A549 (cell line): ENCODE data around the gene FKBP2. TPM values are rescaled to one million over a fixed set of nuclear protein-coding genes. Genes with fewer than 3 reads are reported as not detected.

Source experiments
- ATAC-seq, 2 experiments: fragments of 200-7000 bp in 1 of 2; fragments of >200 bp in 1 of 2; cut with Nextera tagmentation in 1 of 2; cut with Tn5 transposase in 1 of 2; 3 replicates each; pipeline versions ENCODE4 v1.8.0 to v1.9.1; 2018 to 2020; ENCODE audit warnings: mild to moderate bottlenecking in 1 of 2, moderate library complexity in 1 of 2
- CTCF ChIA-PET: fragments of 300-600 bp; sonication (Branson Sonifier 250); formaldehyde crosslinking; extraction: SDS; loops from one replicate; lab custom pipeline; 2021; ENCODE audit warnings: antibody characterized with exemption, inconsistent platforms; lab: Yijun Ruan, JAX
- POLR2A ChIA-PET: fragments of 350-600 bp; formaldehyde crosslinking; extraction: SDS; loops from one replicate; lab custom pipeline; 2021; ENCODE audit warnings: antibody characterized with exemption, inconsistent platforms; lab: Yijun Ruan, JAX
- DNase-seq, 2 experiments: peaks; one replicate each; pipeline versions ENCODE4 v3.0.0 to v3.0.0-alpha.2; 2011 to 2016; ENCODE audit warnings: low read depth in 1 of 2, low spot score in 1 of 2
- FAIRE-seq: peaks from 2 replicates; lab custom pipeline; 2011; peaks lifted over from hg19 to GRCh38; lab: Jason Lieb, UNC
- H3K27ac ChIP-seq, 2 experiments: fragments of >200 bp; sonication (Bioruptor Twin); formaldehyde crosslinking; 3 replicates each; pipeline ENCODE4 v1.5.1; 2016 to 2017
- H3K4me1 ChIP-seq: fragments of >200 bp; sonication (Bioruptor Twin); formaldehyde crosslinking; 3 replicates; pipeline ENCODE4 v1.6.1; 2016
- H3K4me2 ChIP-seq: fragments of >200 bp; sonication (Bioruptor Twin); formaldehyde crosslinking; 3 replicates; pipeline ENCODE4 v1.6.1; 2016
- H3K4me3 ChIP-seq: fragments of >200 bp; sonication (Bioruptor Twin); formaldehyde crosslinking; 3 replicates; pipeline ENCODE4 v1.5.1; 2016
- H3K9me3 ChIP-seq: fragments of >200 bp; sonication (Bioruptor Twin); formaldehyde crosslinking; 3 replicates; pipeline ENCODE4 v1.6.1; 2016
- CBX2 ChIP-seq: fragments of 200-600 bp; sonication (generic); IDR thresholded peaks from 2 replicates; pipeline ENCODE4 v1.6.1; 2016; ENCODE audit warnings: low read depth, mild to moderate bottlenecking, borderline replicate concordance
- CBX8 ChIP-seq: fragments of 200-600 bp; sonication (generic); IDR thresholded peaks from 2 replicates; pipeline ENCODE4 v1.6.1; 2016
- CTCF ChIP-seq: fragments of >200 bp; sonication (Bioruptor Twin); formaldehyde crosslinking; IDR thresholded peaks from 3 replicates; pipeline ENCODE4 v1.5.1; 2016
- KDM1A ChIP-seq: fragments of 200-600 bp; sonication (generic); IDR thresholded peaks from 2 replicates; pipeline ENCODE4 v1.6.1; 2016; ENCODE audit warnings: low read depth, mild to moderate bottlenecking
- MAFK ChIP-seq: fragments of 450-650 bp; IDR thresholded peaks from 2 replicates; pipeline ENCODE4 v1.6.1; 2014; ENCODE audit not compliant: partially characterized antibody
- MAX ChIP-seq: IDR thresholded peaks from 2 replicates; pipeline ENCODE4 v1.6.1; 2012
- NR3C1 ChIP-seq: fragments of >200 bp; sonication (Bioruptor Twin); formaldehyde crosslinking; IDR thresholded peaks from 3 replicates; pipeline ENCODE4 v1.6.1; 2017
- PHF8 ChIP-seq: fragments of 200-600 bp; sonication (generic); IDR thresholded peaks from 2 replicates; pipeline ENCODE4 v1.6.1; 2016; ENCODE audit warnings: low read depth, mild to moderate bottlenecking, antibody characterized with exemption, moderate library complexity, borderline replicate concordance
- POLR2A ChIP-seq: IDR thresholded peaks from 2 replicates; pipeline ENCODE4 v1.6.1; 2012; ENCODE audit warnings: mild to moderate bottlenecking, low read length
- RAD21 ChIP-seq, 2 experiments: fragments of >200 bp in 1 of 2; sonication (Bioruptor Twin) in 1 of 2; formaldehyde crosslinking in 1 of 2; IDR thresholded peaks in 1 of 2; conservative IDR thresholded peaks in 1 of 2; 2 replicates in 1 of 2; 3 replicates in 1 of 2; pipeline ENCODE4 v1.6.1; 2012 to 2018; ENCODE audit warnings: inconsistent platforms in 1 of 2
- RARB ChIP-seq: fragments of 250-450 bp; sonication (Bioruptor Pico); IDR thresholded peaks from 2 replicates; pipeline ENCODE4 v1.8.0; 2021; ENCODE audit warnings: mild to moderate bottlenecking, moderate library complexity
- SMC3 ChIP-seq: fragments of >200 bp; sonication (Bioruptor Twin); formaldehyde crosslinking; IDR thresholded peaks from 3 replicates; pipeline ENCODE4 v1.6.1; 2018; ENCODE audit warnings: inconsistent platforms
- TP53 ChIP-seq: fragments of 250-450 bp; sonication (Bioruptor Pico); IDR thresholded peaks from 2 replicates; pipeline ENCODE4 v1.5.0; 2021; ENCODE audit warnings: mild to moderate bottlenecking, moderate library complexity
- WGBS: methylation state at CpG from one replicate; pipeline ENCODE4 v1.1.6; 2017; ENCODE audit errors: missing lambda C conversion rate; 5-methylcytosine and 5-hydroxymethylcytosine counted together
- polyA plus RNA-seq, 4 experiments: library from polyadenylated mRNA; depleted of rRNA in 3 of 4; stranded (reverse); fragments of >200 nt; fragmentation: RNase III in 1 of 4; extraction: RNeasy Plus Mini Kit Qiagen cat#74134 plus additional on column Dnase treatment in 1 of 4; gene quantifications; 2 replicates in 3 of 4; 3 replicates in 1 of 4; pipeline ENCODE4 v1.2.3, GENCODE V29; 2011 to 2017
- TF ChIP-seq, protein P1 (sequence below): fragments of >200 bp; sonication (Bioruptor Twin); formaldehyde crosslinking; IDR thresholded peaks from 2 replicates; pipeline ENCODE4 v1.6.1; 2016
- TF ChIP-seq, protein P2 (sequence below): fragments of 150-350 bp; IDR thresholded peaks from 2 replicates; pipeline ENCODE4 v1.6.1; 2014; ENCODE audit warnings: low read depth, mild to moderate bottlenecking, low read length

The FKBP2 gene
- polyA plus RNA-seq, 2 of the 4 experiments (the other 2 are of a cell fraction), result 40.5 to 131 TPM

- TF ChIP-seq RAD21 (conservative IDR thresholded peaks at IDR 0.05 in 1 of 2, IDR thresholded peaks at IDR 0.05 in 1 of 2) (peak in 1 of 2 experiments; percentile 33; a peak in 2 of 5 replicates), MAFK (no peak)
- TF ChIP-seq, protein P1, sequence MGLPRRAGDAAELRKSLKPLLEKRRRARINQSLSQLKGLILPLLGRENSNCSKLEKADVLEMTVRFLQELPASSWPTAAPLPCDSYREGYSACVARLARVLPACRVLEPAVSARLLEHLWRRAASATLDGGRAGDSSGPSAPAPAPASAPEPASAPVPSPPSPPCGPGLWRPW, result no peak
- TF ChIP-seq, all 56 proteins: peak for 8
Measured at GRCh38 chr11:64251016-64251752, 10.3 kb downstream of the FKBP2 start, which contains the start of gene PLCB3 (continued).

DNA sequence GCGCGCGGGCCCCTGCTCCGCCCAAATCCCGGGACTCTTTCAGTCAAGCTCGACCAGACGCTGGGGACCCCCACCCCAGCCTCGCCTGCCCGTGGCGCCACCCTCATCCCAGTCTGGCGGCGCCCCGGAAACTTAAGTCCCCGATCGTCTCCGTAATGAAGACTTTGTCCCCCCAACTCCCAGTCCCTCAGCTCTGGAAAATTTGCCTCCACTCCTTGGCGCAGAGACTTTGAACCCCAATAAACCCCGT, 10.8 kb downstream of the FKBP2 start:
- TF ChIP-seq CBX2, result no peak
- TF ChIP-seq TP53, result no peak
- Histone ChIP-seq H3K4me3 (peak overlapping the region; percentile 84), H3K27ac (peak overlapping the region; percentile 92 to 94), H3K9me3 (no peaks in the 10 kb centered on the region), H3K4me2 (peak overlapping the region; percentile 98), H3K4me1 (peaks cover 31% of the 10 kb centered on the region)
- ChIA-PET CTCF (interaction anchor here (0.9 to 12.2 kb wide), 21 partner anchors 9 to 402 kb away, joined by 3 to 220 read pairs (median 5); partner anchors contain the start of genes BAD, CATSPERZ, ESRRA and FERMT3), POLR2A (interaction anchor here (1.2 to 1.5 kb wide), 2 partner anchors 10 to 12 kb away, joined by 3 to 5 read pairs; partner anchors contain the start of gene FKBP2)
- DNase-seq (no peak), FAIRE-seq (no peak), ATAC-seq (no peak)
- WGBS, result 2% methylated on average over 17 of the region's 18 CpGs

- Histone ChIP-seq H3K4me2 (peak overlapping the region; percentile 98), H3K4me1 (peaks cover 32% of the 10 kb centered on the region), H3K4me3 (peak overlapping the region; percentile 84), H3K9me3 (no peaks in the 10 kb centered on the region), H3K27ac (peak overlapping the region; percentile 92 to 94)
- FAIRE-seq, result no peak
- DNase-seq, result peak in 1 of 2 experiments; percentile 69
- 4% methylated on average over 19 of the region's 23 CpGs for WGBS
- no peak for TF ChIP-seq CBX8
- TF ChIP-seq PHF8, result no peak
- TF ChIP-seq CTCF, result peak; percentile 30; the same call in 2 of the 3 replicates
- TF ChIP-seq, protein P2, sequence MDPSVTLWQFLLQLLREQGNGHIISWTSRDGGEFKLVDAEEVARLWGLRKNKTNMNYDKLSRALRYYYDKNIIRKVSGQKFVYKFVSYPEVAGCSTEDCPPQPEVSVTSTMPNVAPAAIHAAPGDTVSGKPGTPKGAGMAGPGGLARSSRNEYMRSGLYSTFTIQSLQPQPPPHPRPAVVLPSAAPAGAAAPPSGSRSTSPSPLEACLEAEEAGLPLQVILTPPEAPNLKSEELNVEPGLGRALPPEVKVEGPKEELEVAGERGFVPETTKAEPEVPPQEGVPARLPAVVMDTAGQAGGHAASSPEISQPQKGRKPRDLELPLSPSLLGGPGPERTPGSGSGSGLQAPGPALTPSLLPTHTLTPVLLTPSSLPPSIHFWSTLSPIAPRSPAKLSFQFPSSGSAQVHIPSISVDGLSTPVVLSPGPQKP, result no peak
- peak in 1 of 2 experiments; percentile 17; a peak in 1 of 5 replicates for TF ChIP-seq RAD21 (conservative IDR thresholded peaks at IDR 0.05 in 1 of 2, IDR thresholded peaks at IDR 0.05 in 1 of 2)
- TF ChIP-seq SMC3, result 0 out of 3 replicates have a peak, but pooled peaks have one; percentile 5
- no peak for TF ChIP-seq RARB
- TF ChIP-seq POLR2A, result peak; percentile 60
- 0 out of 2 replicates have a peak, but pooled peaks have one; percentile 24 for TF ChIP-seq MAX
- CTCF ChIA-PET, result interaction anchor here (0.5 to 12.2 kb wide), 24 partner anchors 9 to 1437 kb away, joined by 3 to 220 read pairs (median 4); partner anchors contain the start of genes CATSPERZ, ESRRA, FERMT3 and KCNK4
- peak; percentile 27 to 63; a peak in 5 of 6 replicates for ATAC-seq
- POLR2A ChIA-PET, result interaction anchor here (0.6 to 1.5 kb wide), 3 partner anchors 11 to 19 kb away, joined by 3 to 7 read pairs (median 5); partner anchors contain the start of gene FKBP2
Measured at GRCh38 chr11:64252003-64252872, 11.3 kb downstream of the FKBP2 start.

- no peak overlapping the region for H3K4me3 ChIP-seq
- ChIA-PET CTCF (interaction anchor here (0.5 to 12.2 kb wide), 7 partner anchors 12 to 1436 kb away, joined by 4 to 220 read pairs (median 14); partner anchors contain the start of genes CATSPERZ, ESRRA and KCNK4), POLR2A (interaction anchor here (1.5 kb wide), 1 partner anchor 12 kb away, joined by 5 read pairs; the partner anchor contains the start of gene FKBP2)
- no peaks in the 10 kb centered on the region for H3K9me3 ChIP-seq
- TF ChIP-seq NR3C1 (no peak), KDM1A (peak; percentile 74; the same call in 1 of the 2 replicates)
- WGBS, result 66% methylated on average over 8 of the region's 8 CpGs
- peak overlapping the region in 1 of 2 experiments; percentile 94; a peak in 3 of 6 replicates for H3K27ac ChIP-seq
- H3K4me2 ChIP-seq, result peak overlapping the region; percentile 98
- no peak for FAIRE-seq
- no peak for ATAC-seq
- peaks cover 27% of the 10 kb centered on the region for H3K4me1 ChIP-seq
- DNase-seq, result no peak
Measured at GRCh38 chr11:64253043-64253442, 12.1 kb downstream of the FKBP2 start.
